Retinal pigment epithelial cell (primary cell): Measurements from ENCODE around the gene TMEM164.

Experiments
- DNase-seq: peaks from one replicate; pipeline ENCODE4 v3.0.0-alpha.2; 2010; ENCODE audit warnings: low read depth
- H3K4me3 ChIP-seq: 2 replicates; pipeline ENCODE4 v1.5.1; 2011; ENCODE audit warnings: mild to moderate bottlenecking, low read length, control low read depth, moderate library complexity
- TF ChIP-seq, protein P1 (sequence below): conservative IDR thresholded peaks from 2 replicates; pipeline ENCODE4 v1.5.1; 2011; ENCODE audit warnings: low read depth, low read length, control low read depth, inconsistent platforms

Gene TMEM164

DNA sequence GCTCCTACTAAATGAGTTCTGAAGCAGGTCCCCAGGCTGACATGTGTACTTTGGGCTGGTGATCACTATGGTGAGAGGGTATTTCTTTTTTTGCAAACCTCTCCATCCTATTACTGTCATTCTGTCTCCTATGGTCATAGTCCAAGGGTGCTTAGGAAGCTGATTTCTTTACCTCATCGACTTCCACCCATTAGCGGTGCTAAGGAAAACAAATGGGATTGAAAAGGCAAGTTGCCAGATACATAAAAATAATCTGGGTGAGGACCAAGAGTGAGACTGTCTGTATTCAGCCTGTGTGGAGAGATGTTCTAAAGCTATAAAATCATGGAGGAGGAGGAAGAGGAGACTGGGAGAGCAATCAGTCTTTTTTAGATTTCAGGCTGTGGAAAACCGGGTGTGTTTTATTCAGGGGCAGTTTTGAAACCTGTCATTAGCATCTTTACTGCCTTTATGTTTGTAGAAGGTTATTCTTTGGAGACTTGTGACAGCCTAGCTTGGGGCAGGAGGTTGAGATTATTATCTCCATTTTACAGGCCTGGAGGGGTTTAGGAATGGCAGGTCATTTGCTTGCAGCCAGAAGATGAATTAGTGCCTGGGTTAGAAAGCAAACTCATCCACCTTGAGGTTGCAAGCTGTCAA lies 1.9 kb downstream of the TMEM164 start:
- TF ChIP-seq, protein P1, sequence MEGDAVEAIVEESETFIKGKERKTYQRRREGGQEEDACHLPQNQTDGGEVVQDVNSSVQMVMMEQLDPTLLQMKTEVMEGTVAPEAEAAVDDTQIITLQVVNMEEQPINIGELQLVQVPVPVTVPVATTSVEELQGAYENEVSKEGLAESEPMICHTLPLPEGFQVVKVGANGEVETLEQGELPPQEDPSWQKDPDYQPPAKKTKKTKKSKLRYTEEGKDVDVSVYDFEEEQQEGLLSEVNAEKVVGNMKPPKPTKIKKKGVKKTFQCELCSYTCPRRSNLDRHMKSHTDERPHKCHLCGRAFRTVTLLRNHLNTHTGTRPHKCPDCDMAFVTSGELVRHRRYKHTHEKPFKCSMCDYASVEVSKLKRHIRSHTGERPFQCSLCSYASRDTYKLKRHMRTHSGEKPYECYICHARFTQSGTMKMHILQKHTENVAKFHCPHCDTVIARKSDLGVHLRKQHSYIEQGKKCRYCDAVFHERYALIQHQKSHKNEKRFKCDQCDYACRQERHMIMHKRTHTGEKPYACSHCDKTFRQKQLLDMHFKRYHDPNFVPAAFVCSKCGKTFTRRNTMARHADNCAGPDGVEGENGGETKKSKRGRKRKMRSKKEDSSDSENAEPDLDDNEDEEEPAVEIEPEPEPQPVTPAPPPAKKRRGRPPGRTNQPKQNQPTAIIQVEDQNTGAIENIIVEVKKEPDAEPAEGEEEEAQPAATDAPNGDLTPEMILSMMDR = no peak
- DNase-seq = no peak
- peak overlapping the region; percentile 59 for H3K4me3 ChIP-seq

GRCh38 chrX:110006161-110006560 lies 3.2 kb downstream of the TMEM164 start:
- H3K4me3 ChIP-seq = peak overlapping the region; percentile 59
- DNase-seq = no peak
- TF ChIP-seq, protein P1 = no peak

- no peak for DNase-seq
These were observed 4.0 kb downstream of the TMEM164 start for GRCh38 chrX:110006821-110007375.

GRCh38 chrX:110008011-110008635 lies 5.2 kb downstream of the TMEM164 start:
- no peak overlapping the region for H3K4me3 ChIP-seq
- TF ChIP-seq, protein P1 = no peak
- DNase-seq = no peak

More at GRCh38 chrX:110006821-110007375, 4.0 kb downstream of the TMEM164 start:
- TF ChIP-seq, protein P1 = no peak
- H3K4me3 ChIP-seq = peak overlapping the region; percentile 59

DNA sequence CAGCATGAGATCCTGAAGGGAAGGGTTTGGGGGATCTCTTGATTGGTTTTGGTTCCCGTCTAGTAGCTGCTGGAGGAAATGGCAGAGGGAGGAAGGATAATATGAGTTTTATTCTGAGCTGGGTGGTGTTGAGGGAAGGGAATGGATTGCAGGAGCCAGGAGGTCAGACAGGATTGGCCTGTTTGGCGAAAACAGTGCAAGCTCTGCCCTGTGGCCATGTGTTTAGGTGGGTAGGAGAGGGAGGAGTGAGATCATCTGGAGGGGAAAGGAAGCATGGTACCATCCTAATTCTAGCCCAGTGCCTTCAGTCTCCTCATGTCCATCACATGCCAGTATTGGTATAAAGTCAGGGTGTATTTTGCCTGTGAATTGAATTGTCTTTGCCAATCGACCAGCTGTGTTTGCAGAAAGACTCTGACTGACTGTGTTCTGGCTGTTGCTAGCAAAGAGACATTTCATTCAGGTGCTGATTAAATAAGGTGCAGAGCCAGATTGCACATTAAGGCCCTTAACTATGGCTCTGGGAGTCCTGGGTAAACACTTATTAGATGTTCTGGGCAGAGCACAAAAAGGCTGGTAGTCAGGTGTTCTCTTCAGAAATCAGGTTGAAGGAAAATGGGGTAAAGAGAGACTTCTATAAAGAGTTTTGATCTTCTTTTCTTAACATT lies 10.0 kb downstream of the TMEM164 start:
- TF ChIP-seq, protein P1 = no peak
- H3K4me3 ChIP-seq = no peak overlapping the region
- DNase-seq = no peak

DNA sequence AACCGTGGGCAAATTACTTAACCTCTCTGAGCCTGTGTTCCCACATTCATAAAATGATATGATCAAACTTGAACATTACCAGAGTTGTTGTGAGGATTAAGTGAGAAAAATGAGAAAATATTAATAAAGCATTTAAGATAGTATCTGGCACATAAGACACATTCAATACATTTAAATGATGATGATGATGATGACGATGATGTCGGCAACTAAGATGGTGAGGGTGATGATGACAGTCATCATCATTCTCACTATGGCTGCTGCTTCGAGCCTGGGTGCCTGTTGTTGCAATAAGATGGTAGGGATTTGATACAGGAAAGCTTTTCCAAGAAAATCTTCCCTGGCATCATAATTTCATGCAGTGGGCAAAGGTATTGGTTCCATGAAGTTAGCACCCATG lies 11.1 kb downstream of the TMEM164 start:
- DNase-seq = no peak
- no peak overlapping the region for H3K4me3 ChIP-seq
- TF ChIP-seq, protein P1 = no peak

GRCh38 chrX:110015032-110015431 lies 12.1 kb downstream of the TMEM164 start:
- H3K4me3 ChIP-seq = no peak overlapping the region
- TF ChIP-seq, protein P1 = no peak
- no peak for DNase-seq
